SU-DHL-6 (cell line): ENCODE results near the gene FAM120A.
"Not testable (repeated sequence)": the region's sequence is repeated elsewhere in the genome, so short reads cannot be mapped to it uniquely, and the experiment has no call there.

ENCODE experiments used
- H2AFZ ChIP-seq: fragments of 200-600 bp; sonication (generic); 2 replicates; pipeline ENCODE4 v1.6.1; 2014; ENCODE audit warnings: low read depth, mild to moderate bottlenecking, moderate library complexity, mixed read lengths, antibody characterized with exemption, low read length; ENCODE audit not compliant: severe bottlenecking
- H3F3A ChIP-seq: fragments of 200-600 bp; shearing (Covaris generic); 2 replicates; pipeline ENCODE4 v1.6.0; 2016; ENCODE audit warnings: antibody characterized with exemption, mild to moderate bottlenecking; ENCODE audit not compliant: insufficient read depth
- H3K27ac ChIP-seq: fragments of 200-600 bp; sonication (generic); 2 replicates; pipeline ENCODE4 v1.5.1; 2016; ENCODE audit warnings: low read depth, mild to moderate bottlenecking, low read length, moderate library complexity, mixed read lengths
- H3K27me3 ChIP-seq: fragments of 200-600 bp; sonication (generic), shearing (Covaris generic); 2 replicates; pipeline ENCODE4 v1.6.0; 2014; ENCODE audit warnings: mild to moderate bottlenecking, low read length
- H3K36me3 ChIP-seq: fragments of 200-600 bp; sonication (generic); 2 replicates; pipeline ENCODE4 v1.6.1; 2014; ENCODE audit warnings: mild to moderate bottlenecking, low read length, mixed read lengths
- H3K4me2 ChIP-seq: fragments of 300-600, 200-600 bp; shearing (Covaris generic), sonication (generic); 2 replicates; pipeline ENCODE4 v1.6.0; 2014; ENCODE audit warnings: low read length, low read depth, mild to moderate bottlenecking; ENCODE audit not compliant: poor library complexity, severe bottlenecking
- H3K4me3 ChIP-seq: fragments of 200-600 bp; sonication (generic); 2 replicates; pipeline ENCODE4 v1.5.1; 2014; ENCODE audit warnings: antibody characterized with exemption, low read length, mild to moderate bottlenecking, mixed read lengths; ENCODE audit not compliant: insufficient read depth, poor library complexity, severe bottlenecking
- H3K79me2 ChIP-seq: fragments of 200-600 bp; sonication (generic); 2 replicates; pipeline ENCODE4 v1.6.1; 2014; ENCODE audit warnings: mild to moderate bottlenecking, low read length, moderate library complexity; ENCODE audit not compliant: insufficient read depth
- H3K9ac ChIP-seq: fragments of 200-600 bp; sonication (generic); 2 replicates; pipeline ENCODE4 v1.7.0; 2014; ENCODE audit warnings: mild to moderate bottlenecking, low read length
- H3K9me2 ChIP-seq: fragments of 200-600 bp; sonication (generic); replicated peaks from 2 replicates; pipeline ENCODE4 v1.6.1; 2014; ENCODE audit warnings: low read length; ENCODE audit not compliant: insufficient read depth
- H3K9me3 ChIP-seq: fragments of 200-600 bp; sonication (generic); 2 replicates; pipeline ENCODE4 v1.6.1; 2014; ENCODE audit warnings: low read length, mixed read lengths; ENCODE audit not compliant: insufficient read depth
- H4K20me1 ChIP-seq: fragments of 200-600 bp; sonication (generic); 2 replicates; pipeline ENCODE4 v1.6.1; 2014; ENCODE audit warnings: low read depth, mild to moderate bottlenecking, antibody characterized with exemption, low read length, moderate library complexity, mixed read lengths
- EZH2phosphoT487 ChIP-seq: fragments of 200-600 bp; sonication (generic), shearing (Covaris generic); conservative IDR thresholded peaks from 2 replicates; pipeline ENCODE4 v1.6.1; 2018; ENCODE audit warnings: mild to moderate bottlenecking, antibody characterized with exemption, low read length, moderate library complexity, mixed read lengths
- TF ChIP-seq, protein P1 (sequence below): fragments of 200-600 bp; sonication (generic); IDR thresholded peaks from one replicate; pipeline ENCODE4 v1.5.1; 2017; ENCODE audit warnings: antibody characterized with exemption, mild to moderate bottlenecking, low read length, moderate library complexity; ENCODE audit not compliant: insufficient read depth, poor library complexity, severe bottlenecking

FAM120A gene

GRCh38 chr9:93510041-93510440, 58.6 kb downstream of the FAM120A start:
- H3K79me2 ChIP-seq: peaks cover 59% of the 10 kb centered on the region; the same call in 1 of the 2 replicates

GRCh38 chr9:93511228-93511627, 59.7 kb downstream of the FAM120A start:
- not testable (repeated sequence) for H3K4me2 ChIP-seq, H4K20me1 ChIP-seq, H3K36me3 ChIP-seq, H3F3A ChIP-seq, H3K9ac ChIP-seq, H3K27ac ChIP-seq, H3K27me3 ChIP-seq, H3K9me2 ChIP-seq, H3K4me3 ChIP-seq, H3K9me3 ChIP-seq, H2AFZ ChIP-seq
- H3K79me2 ChIP-seq: peaks cover 47% of the 10 kb centered on the region; the same call in 1 of the 2 replicates

More at GRCh38 chr9:93510041-93510440, 58.6 kb downstream of the FAM120A start:
- Histone ChIP-seq H3K36me3 (no peaks in the 10 kb centered on the region), H4K20me1 (no peaks in the 10 kb centered on the region), H3K9ac (no peak overlapping the region), H3K27ac (no peak overlapping the region), H3K9me2 (no peaks in the 10 kb centered on the region), H3K4me2 (no peak overlapping the region), H3K4me3 (no peak overlapping the region), H2AFZ (no peak overlapping the region), H3K9me3 (no peaks in the 10 kb centered on the region), H3F3A (0 out of 2 replicates have a peak, but pooled peaks cover 4% of the 10 kb centered on the region), H3K27me3 (no peaks in the 10 kb centered on the region)
- TF ChIP-seq, protein P1, sequence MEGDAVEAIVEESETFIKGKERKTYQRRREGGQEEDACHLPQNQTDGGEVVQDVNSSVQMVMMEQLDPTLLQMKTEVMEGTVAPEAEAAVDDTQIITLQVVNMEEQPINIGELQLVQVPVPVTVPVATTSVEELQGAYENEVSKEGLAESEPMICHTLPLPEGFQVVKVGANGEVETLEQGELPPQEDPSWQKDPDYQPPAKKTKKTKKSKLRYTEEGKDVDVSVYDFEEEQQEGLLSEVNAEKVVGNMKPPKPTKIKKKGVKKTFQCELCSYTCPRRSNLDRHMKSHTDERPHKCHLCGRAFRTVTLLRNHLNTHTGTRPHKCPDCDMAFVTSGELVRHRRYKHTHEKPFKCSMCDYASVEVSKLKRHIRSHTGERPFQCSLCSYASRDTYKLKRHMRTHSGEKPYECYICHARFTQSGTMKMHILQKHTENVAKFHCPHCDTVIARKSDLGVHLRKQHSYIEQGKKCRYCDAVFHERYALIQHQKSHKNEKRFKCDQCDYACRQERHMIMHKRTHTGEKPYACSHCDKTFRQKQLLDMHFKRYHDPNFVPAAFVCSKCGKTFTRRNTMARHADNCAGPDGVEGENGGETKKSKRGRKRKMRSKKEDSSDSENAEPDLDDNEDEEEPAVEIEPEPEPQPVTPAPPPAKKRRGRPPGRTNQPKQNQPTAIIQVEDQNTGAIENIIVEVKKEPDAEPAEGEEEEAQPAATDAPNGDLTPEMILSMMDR: no peak
- no peak for TF ChIP-seq EZH2phosphoT487

GRCh38 chr9:93512170-93512812, 60.8 kb downstream of the FAM120A start:
- H3K79me2 ChIP-seq: peaks cover 37% of the 10 kb centered on the region; the same call in 1 of the 2 replicates
- H4K20me1 ChIP-seq, H3K36me3 ChIP-seq, H3K27ac ChIP-seq, H3K9me3 ChIP-seq, H3K27me3 ChIP-seq, H3K9ac ChIP-seq, H3F3A ChIP-seq, H2AFZ ChIP-seq, H3K4me3 ChIP-seq, H3K4me2 ChIP-seq, H3K9me2 ChIP-seq: not testable (repeated sequence)

DNA sequence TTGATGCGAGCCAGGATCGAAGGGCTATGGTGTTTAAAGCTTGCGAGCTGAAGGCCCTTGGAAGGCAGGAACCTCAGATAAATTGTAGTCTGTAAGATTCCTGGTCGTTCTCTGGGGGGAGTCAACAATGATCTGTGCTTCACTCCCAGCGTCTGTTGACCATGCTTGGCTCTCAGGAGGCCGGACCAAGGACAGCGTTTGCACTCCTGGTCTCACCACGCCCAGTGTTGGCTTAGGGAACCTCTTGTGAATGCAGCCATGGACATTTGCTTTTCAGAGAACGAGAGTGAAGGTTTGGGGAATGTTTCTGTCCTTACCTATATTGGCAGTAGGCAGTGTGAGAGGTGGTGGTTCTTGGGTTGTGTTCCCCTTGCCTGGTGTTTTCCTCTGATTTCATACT, 62.1 kb downstream of the FAM120A start:
- Histone ChIP-seq H3K36me3 (0 out of 2 replicates have a peak, but pooled peaks cover 4% of the 10 kb centered on the region), H3K9me3 (no peaks in the 10 kb centered on the region)

More for the DNA sequence above, 62.1 kb downstream of the FAM120A start:
- no peaks in the 10 kb centered on the region for H4K20me1 ChIP-seq
- H3F3A ChIP-seq: 0 out of 2 replicates have a peak, but pooled peaks cover 4% of the 10 kb centered on the region
- no peak overlapping the region for H2AFZ ChIP-seq
- H3K27ac ChIP-seq: no peak overlapping the region
- H3K27me3 ChIP-seq: no peaks in the 10 kb centered on the region
- H3K9ac ChIP-seq: no peak overlapping the region
- no peak overlapping the region for H3K4me3 ChIP-seq
- TF ChIP-seq EZH2phosphoT487: no peak
- TF ChIP-seq, protein P1: no peak
- H3K9me2 ChIP-seq: no peaks in the 10 kb centered on the region
- peaks cover 30% of the 10 kb centered on the region; the same call in 1 of the 2 replicates for H3K79me2 ChIP-seq
- no peak overlapping the region for H3K4me2 ChIP-seq
